MCF 10A (cell line): Measurements from ENCODE around the gene TIAM1. TPM values are rescaled to one million over a fixed set of nuclear protein-coding genes. Genes with fewer than 3 reads are reported as not detected.

Experiments
- BruUV-seq: library from RNA; stranded (reverse); fragments of 400-500 nt; replicated peaks from 2 replicates; lab custom pipeline; 2021; lab: Mats Ljungman, UMichigan
- CTCF ChIA-PET: fragments of 300-600 bp; sonication (Branson Sonifier 250); formaldehyde crosslinking; extraction: SDS; loops from one replicate; lab custom pipeline; 2021; ENCODE audit warnings: antibody characterized with exemption, inconsistent platforms; lab: Yijun Ruan, JAX
- POLR2A ChIA-PET: fragments of 300-600, 350-650 bp; sonication (Branson Sonifier 250); formaldehyde crosslinking; extraction: SDS; loops from one replicate; lab custom pipeline; 2020; ENCODE audit warnings: antibody characterized with exemption, inconsistent platforms; lab: Yijun Ruan, JAX
- DNase-seq: peaks from one replicate; pipeline ENCODE4 v3.0.0-alpha.2; 2018; ENCODE audit not compliant: unreplicated experiment
- H3K27ac Mint-ChIP-seq: one replicate; pipeline ENCODE4 v1.8.0; 2022; ENCODE audit warnings: mild to moderate bottlenecking, low read depth, mixed read lengths; ENCODE audit not compliant: unreplicated experiment
- H3K27me3 Mint-ChIP-seq: one replicate; pipeline ENCODE4 v1.8.0; 2022; ENCODE audit warnings: mixed read lengths; ENCODE audit not compliant: insufficient read depth, unreplicated experiment
- H3K36me3 Mint-ChIP-seq: one replicate; pipeline ENCODE4 v1.8.0; 2022; ENCODE audit warnings: mild to moderate bottlenecking, moderate library complexity, mixed read lengths; ENCODE audit not compliant: insufficient read depth, unreplicated experiment
- H3K4me1 Mint-ChIP-seq: one replicate; pipeline ENCODE4 v1.8.0; 2022; ENCODE audit warnings: mixed read lengths; ENCODE audit not compliant: insufficient read depth, unreplicated experiment
- H3K4me3 Mint-ChIP-seq: one replicate; pipeline ENCODE4 v1.8.0; 2022; ENCODE audit warnings: mild to moderate bottlenecking, moderate library complexity, mixed read lengths; ENCODE audit not compliant: unreplicated experiment
- H3K9me3 Mint-ChIP-seq: one replicate; pipeline ENCODE4 v1.8.0; 2022; ENCODE audit warnings: mixed read lengths; ENCODE audit not compliant: unreplicated experiment
- intact Hi-C: fragments of 100-400 bp; cut with micrococcal nuclease; formaldehyde crosslinking; loops from 2 replicates; pipeline ENCODE4 v1.14.1; 2022
- total RNA-seq: library from RNA; stranded (reverse); gene quantifications from 2 replicates; pipeline ENCODE4 v1.2.3, GENCODE V29; 2022
- TF ChIP-seq, protein P1 (sequence below): fragments of 200-600 bp; IDR thresholded peaks from one replicate; pipeline ENCODE4 v1.8.0; 2022; ENCODE audit warnings: antibody characterized with exemption, mild to moderate bottlenecking; ENCODE audit not compliant: unreplicated experiment

The TIAM1 gene
- total RNA-seq, 1 experiment from 2014 or later = 9.8 TPM

DNA sequence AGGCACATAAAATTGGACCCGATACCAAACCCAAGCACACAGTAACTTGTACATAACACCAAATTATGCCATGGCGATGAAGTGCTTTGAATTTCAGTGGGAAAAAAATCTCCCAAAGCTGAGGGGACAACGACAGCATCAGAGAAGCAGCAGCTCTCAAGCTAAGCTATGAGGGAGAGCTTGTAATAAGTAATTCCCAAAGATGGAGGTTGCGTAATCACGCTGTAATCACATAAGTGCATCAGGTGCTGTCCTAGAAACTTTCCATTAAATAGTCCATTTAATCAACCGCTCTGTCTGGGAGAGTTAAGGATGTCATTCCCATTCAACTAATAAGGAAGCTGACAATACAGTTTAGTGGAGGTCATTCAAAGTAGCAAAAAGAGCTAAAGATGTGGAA, 268.2 kb downstream of the TIAM1 start:
- no TSS peak for BruUV-seq
- no peaks in the 10 kb centered on the region for H3K36me3 Mint-ChIP-seq
- no peaks in the 10 kb centered on the region for H3K4me1 Mint-ChIP-seq
- DNase-seq = no peak
- no peak overlapping the region for H3K4me3 Mint-ChIP-seq
- H3K27me3 Mint-ChIP-seq = peaks cover 47% of the 10 kb centered on the region
- POLR2A ChIA-PET = interaction anchor here (0.6 to 1.7 kb wide), 3 partner anchors 12 to 790 kb away, joined by 3 to 4 read pairs (median 3); no protein-coding TSS in a partner anchor
- intact Hi-C loops = no loop called here
- TF ChIP-seq, protein P1, sequence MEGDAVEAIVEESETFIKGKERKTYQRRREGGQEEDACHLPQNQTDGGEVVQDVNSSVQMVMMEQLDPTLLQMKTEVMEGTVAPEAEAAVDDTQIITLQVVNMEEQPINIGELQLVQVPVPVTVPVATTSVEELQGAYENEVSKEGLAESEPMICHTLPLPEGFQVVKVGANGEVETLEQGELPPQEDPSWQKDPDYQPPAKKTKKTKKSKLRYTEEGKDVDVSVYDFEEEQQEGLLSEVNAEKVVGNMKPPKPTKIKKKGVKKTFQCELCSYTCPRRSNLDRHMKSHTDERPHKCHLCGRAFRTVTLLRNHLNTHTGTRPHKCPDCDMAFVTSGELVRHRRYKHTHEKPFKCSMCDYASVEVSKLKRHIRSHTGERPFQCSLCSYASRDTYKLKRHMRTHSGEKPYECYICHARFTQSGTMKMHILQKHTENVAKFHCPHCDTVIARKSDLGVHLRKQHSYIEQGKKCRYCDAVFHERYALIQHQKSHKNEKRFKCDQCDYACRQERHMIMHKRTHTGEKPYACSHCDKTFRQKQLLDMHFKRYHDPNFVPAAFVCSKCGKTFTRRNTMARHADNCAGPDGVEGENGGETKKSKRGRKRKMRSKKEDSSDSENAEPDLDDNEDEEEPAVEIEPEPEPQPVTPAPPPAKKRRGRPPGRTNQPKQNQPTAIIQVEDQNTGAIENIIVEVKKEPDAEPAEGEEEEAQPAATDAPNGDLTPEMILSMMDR = no peak
- H3K27ac Mint-ChIP-seq = no peak overlapping the region
- CTCF ChIA-PET = interaction anchor here (0.6 to 1.5 kb wide), 5 partner anchors 10 to 735 kb away, joined by 3 to 7 read pairs (median 3); no protein-coding TSS in a partner anchor
- no peaks in the 10 kb centered on the region for H3K9me3 Mint-ChIP-seq

DNA sequence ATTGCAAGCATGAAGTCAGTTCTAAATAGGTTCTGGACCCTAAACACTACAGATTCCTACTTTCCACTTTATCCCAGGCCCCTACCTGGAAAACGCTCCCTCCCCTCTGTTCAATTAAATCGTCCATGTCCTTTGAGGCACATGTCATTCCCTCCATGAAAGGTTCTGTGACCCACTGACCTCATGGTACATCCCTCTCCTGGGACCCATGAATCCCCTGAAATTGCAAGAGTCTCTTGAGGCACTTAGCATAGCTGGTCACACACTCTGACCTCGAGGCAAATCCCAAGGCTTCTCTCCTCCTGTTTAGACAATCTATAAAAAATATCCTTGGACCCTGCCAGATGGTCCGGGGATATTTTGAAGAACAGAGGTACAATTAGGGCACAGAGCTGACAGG, 271.5 kb downstream of the TIAM1 start:
- ChIA-PET POLR2A (no interaction called here), CTCF (interaction anchor here (0.7 kb wide), 1 partner anchor 1773 kb away, joined by 3 read pairs; no protein-coding TSS in a partner anchor)
- no peak for DNase-seq
- Mint-ChIP-seq H3K27me3 (peaks cover 59% of the 10 kb centered on the region), H3K36me3 (no peaks in the 10 kb centered on the region), H3K4me1 (no peaks in the 10 kb centered on the region), H3K27ac (no peak overlapping the region), H3K9me3 (no peaks in the 10 kb centered on the region), H3K4me3 (no peak overlapping the region)
- no TSS peak for BruUV-seq
- intact Hi-C loops = no loop called here
- TF ChIP-seq, protein P1 = no peak
